Loucy (cell line): Measurements from ENCODE around the gene TUT1.
"Not testable (repeated sequence)": the region's sequence is repeated elsewhere in the genome, so short reads cannot be mapped to it uniquely, and the experiment has no call there.

ENCODE experiments used
- H2AFZ ChIP-seq: fragments of 200-600 bp; sonication (generic); 2 replicates; pipeline ENCODE4 v1.6.0; 2016; ENCODE audit warnings: antibody characterized with exemption, mild to moderate bottlenecking, low read length, moderate library complexity
- H3F3A ChIP-seq: fragments of 200-600 bp; 2 replicates; pipeline ENCODE4 v1.6.0; 2016; ENCODE audit warnings: antibody characterized with exemption, low read depth, mild to moderate bottlenecking
- H3K27me3 ChIP-seq: fragments of 200-600 bp; sonication (generic); 2 replicates; pipeline ENCODE4 v1.6.1; 2014; ENCODE audit warnings: low read length, mild to moderate bottlenecking; ENCODE audit not compliant: insufficient read depth, poor library complexity, severe bottlenecking
- H3K36me3 ChIP-seq: fragments of 200-600 bp; sonication (generic); 2 replicates; pipeline ENCODE4 v1.6.1; 2016; ENCODE audit warnings: low read length; ENCODE audit not compliant: insufficient read depth
- H3K4me1 ChIP-seq: fragments of 200-600 bp; sonication (generic); 2 replicates; pipeline ENCODE4 v1.5.1; 2014; ENCODE audit warnings: low read length, mild to moderate bottlenecking; ENCODE audit not compliant: insufficient read depth, poor library complexity, severe bottlenecking
- H3K4me2 ChIP-seq: fragments of 200-600 bp; sonication (generic); 2 replicates; pipeline ENCODE4 v1.6.0; 2014; ENCODE audit warnings: antibody characterized with exemption, low read length, low read depth, mild to moderate bottlenecking; ENCODE audit not compliant: poor library complexity, severe bottlenecking
- H3K4me3 ChIP-seq: fragments of 200-600 bp; sonication (generic); 2 replicates; pipeline ENCODE4 v1.5.1; 2014; ENCODE audit warnings: low read length, mild to moderate bottlenecking, mixed read lengths; ENCODE audit not compliant: poor library complexity, severe bottlenecking
- H3K79me2 ChIP-seq: fragments of 200-600 bp; sonication (generic); 2 replicates; pipeline ENCODE4 v1.6.1; 2014; ENCODE audit warnings: low read length; ENCODE audit not compliant: insufficient read depth
- H3K9ac ChIP-seq: fragments of 200-600 bp; sonication (generic); 2 replicates; pipeline ENCODE4 v1.6.0; 2014; ENCODE audit warnings: mild to moderate bottlenecking, low read depth, low read length, moderate library complexity; ENCODE audit not compliant: poor library complexity, severe bottlenecking
- H3K9me2 ChIP-seq: fragments of 200-600 bp; sonication (generic); replicated peaks from 2 replicates; pipeline ENCODE4 v1.6.1; 2016; ENCODE audit warnings: low read depth, low read length, mixed read lengths
- H3K9me3 ChIP-seq: fragments of 200-600 bp; sonication (generic); 2 replicates; pipeline ENCODE4 v1.6.1; 2014; ENCODE audit warnings: mild to moderate bottlenecking, antibody characterized with exemption, low read length, low read depth; ENCODE audit not compliant: insufficient read depth
- H4K20me1 ChIP-seq: fragments of 200-600 bp; sonication (generic); 2 replicates; pipeline ENCODE4 v1.6.0; 2014; ENCODE audit warnings: antibody characterized with exemption, low read length, mild to moderate bottlenecking; ENCODE audit not compliant: insufficient read depth, poor library complexity, severe bottlenecking
- CTCF ChIP-seq: fragments of 200-600 bp; sonication (generic); conservative IDR thresholded peaks from 2 replicates; pipeline ENCODE4 v1.5.1; 2014; ENCODE audit warnings: mild to moderate bottlenecking, antibody characterized with exemption, low read length
- EZH2phosphoT487 ChIP-seq: fragments of 200-600 bp; IDR thresholded peaks from 2 replicates; pipeline ENCODE4 v1.6.1; 2018; ENCODE audit warnings: antibody characterized with exemption, mild to moderate bottlenecking, moderate library complexity, borderline replicate concordance

TUT1 gene

GRCh38 chr11:62565100-62565802 is 26.1 kb downstream of the TUT1 start:
- no peaks in the 10 kb centered on the region for H3K27me3 ChIP-seq
- no peak overlapping the region for H2AFZ ChIP-seq
- TF ChIP-seq CTCF (no peak), EZH2phosphoT487 (no peak)
- H3K4me1 ChIP-seq: peaks cover 35% of the 10 kb centered on the region
- no peaks in the 10 kb centered on the region for H3K9me2 ChIP-seq
- H3K4me3 ChIP-seq: no peak overlapping the region
- H3K79me2 ChIP-seq: peaks cover 66% of the 10 kb centered on the region
- peak overlapping the region; percentile 58 for H3K4me2 ChIP-seq
- no peaks in the 10 kb centered on the region for H3K9me3 ChIP-seq
- peaks cover 69% of the 10 kb centered on the region for H4K20me1 ChIP-seq
- no peaks in the 10 kb centered on the region; the same call in 1 of the 2 replicates for H3F3A ChIP-seq
- peak overlapping the region; percentile 33 for H3K9ac ChIP-seq
- H3K36me3 ChIP-seq: peaks cover 79% of the 10 kb centered on the region; the same call in 1 of the 2 replicates

- H3K27me3 ChIP-seq, H3K4me2 ChIP-seq, H3K9me3 ChIP-seq, H3K9ac ChIP-seq, H2AFZ ChIP-seq, H3K9me2 ChIP-seq, H3K4me3 ChIP-seq: not testable (repeated sequence)
- Histone ChIP-seq H3K79me2 (peaks cover 46% of the 10 kb centered on the region), H4K20me1 (peaks cover 38% of the 10 kb centered on the region), H3K36me3 (peaks cover 71% of the 10 kb centered on the region), H3K4me1 (peaks cover 34% of the 10 kb centered on the region), H3F3A (peaks cover 11% of the 10 kb centered on the region)
These were observed 29.6 kb downstream of the TUT1 start for GRCh38 chr11:62561677-62562230.

GRCh38 chr11:62560566-62561103 is 30.7 kb downstream of the TUT1 start:
- Histone ChIP-seq H3K9me2 (no peaks in the 10 kb centered on the region), H4K20me1 (peaks cover 28% of the 10 kb centered on the region), H3K79me2 (peaks cover 35% of the 10 kb centered on the region), H3K27me3 (no peaks in the 10 kb centered on the region), H3K4me3 (no peak overlapping the region), H3K4me1 (peaks cover 32% of the 10 kb centered on the region), H3F3A (peaks cover 18% of the 10 kb centered on the region), H3K9me3 (no peaks in the 10 kb centered on the region), H2AFZ (no peak overlapping the region), H3K4me2 (no peak overlapping the region), H3K36me3 (peaks cover 60% of the 10 kb centered on the region), H3K9ac (no peak overlapping the region)
- TF ChIP-seq EZH2phosphoT487: no peak
- peak; percentile 80 for TF ChIP-seq CTCF

GRCh38 chr11:62559626-62560025 is 31.7 kb downstream of the TUT1 start:
- Histone ChIP-seq H3K36me3 (peaks cover 53% of the 10 kb centered on the region), H4K20me1 (peaks cover 23% of the 10 kb centered on the region), H3K4me1 (peaks cover 41% of the 10 kb centered on the region), H3K79me2 (peaks cover 25% of the 10 kb centered on the region; the same call in 1 of the 2 replicates), H3F3A (peaks cover 22% of the 10 kb centered on the region)
- H3K27me3 ChIP-seq, H3K4me3 ChIP-seq, H3K9ac ChIP-seq, H3K9me2 ChIP-seq, H2AFZ ChIP-seq, H3K4me2 ChIP-seq, H3K9me3 ChIP-seq: not testable (repeated sequence)
